ENCODE results near the gene SUPT4H1. TPM values are rescaled to one million over a fixed set of nuclear protein-coding genes. Genes with fewer than 3 reads are reported as not detected.

The SUPT4H1 gene
- total and polyA plus RNA-seq, 2 experiments from 2014 or later = 82.2 to 83.7 TPM

DNA sequence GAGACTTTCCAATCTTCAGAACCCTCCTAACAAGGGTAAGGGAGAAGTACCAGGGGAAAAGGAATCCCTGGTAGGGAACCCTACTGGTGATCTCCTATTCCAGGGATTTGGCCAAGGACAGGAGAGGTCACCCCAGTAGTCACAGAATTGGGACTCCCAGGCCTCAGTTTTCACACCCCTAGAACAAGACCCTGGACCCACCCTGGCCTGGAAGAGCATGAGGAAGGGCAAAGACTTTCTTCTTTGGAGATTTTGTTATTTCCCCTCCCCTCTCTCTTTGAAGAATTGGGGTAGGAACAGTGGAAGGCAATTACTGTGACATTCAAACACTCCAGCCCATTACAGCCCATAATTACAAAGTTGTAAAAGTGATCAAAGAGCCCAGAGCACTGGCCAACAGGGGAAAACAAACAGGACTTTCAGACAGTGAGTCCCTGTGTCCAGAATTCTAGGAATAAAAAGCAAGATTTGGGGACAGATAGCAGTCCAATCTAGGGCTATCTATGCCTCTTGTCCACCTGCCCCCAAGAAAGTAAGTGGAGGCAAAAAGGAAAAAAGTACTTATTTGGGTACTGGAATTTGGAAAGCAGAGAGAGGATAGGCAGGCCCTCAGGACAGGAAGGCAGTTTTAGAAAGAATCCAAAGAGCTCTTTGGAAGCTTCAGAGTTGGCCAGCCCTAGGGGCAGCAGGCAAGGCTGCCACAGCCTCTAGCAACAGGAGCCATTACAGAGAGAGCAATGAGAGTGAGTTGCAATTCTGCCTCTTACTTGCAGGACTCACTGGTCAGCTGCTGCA is 13.4 kb upstream of the SUPT4H1 start (continued):
- TF ChIP-seq, protein P1, sequence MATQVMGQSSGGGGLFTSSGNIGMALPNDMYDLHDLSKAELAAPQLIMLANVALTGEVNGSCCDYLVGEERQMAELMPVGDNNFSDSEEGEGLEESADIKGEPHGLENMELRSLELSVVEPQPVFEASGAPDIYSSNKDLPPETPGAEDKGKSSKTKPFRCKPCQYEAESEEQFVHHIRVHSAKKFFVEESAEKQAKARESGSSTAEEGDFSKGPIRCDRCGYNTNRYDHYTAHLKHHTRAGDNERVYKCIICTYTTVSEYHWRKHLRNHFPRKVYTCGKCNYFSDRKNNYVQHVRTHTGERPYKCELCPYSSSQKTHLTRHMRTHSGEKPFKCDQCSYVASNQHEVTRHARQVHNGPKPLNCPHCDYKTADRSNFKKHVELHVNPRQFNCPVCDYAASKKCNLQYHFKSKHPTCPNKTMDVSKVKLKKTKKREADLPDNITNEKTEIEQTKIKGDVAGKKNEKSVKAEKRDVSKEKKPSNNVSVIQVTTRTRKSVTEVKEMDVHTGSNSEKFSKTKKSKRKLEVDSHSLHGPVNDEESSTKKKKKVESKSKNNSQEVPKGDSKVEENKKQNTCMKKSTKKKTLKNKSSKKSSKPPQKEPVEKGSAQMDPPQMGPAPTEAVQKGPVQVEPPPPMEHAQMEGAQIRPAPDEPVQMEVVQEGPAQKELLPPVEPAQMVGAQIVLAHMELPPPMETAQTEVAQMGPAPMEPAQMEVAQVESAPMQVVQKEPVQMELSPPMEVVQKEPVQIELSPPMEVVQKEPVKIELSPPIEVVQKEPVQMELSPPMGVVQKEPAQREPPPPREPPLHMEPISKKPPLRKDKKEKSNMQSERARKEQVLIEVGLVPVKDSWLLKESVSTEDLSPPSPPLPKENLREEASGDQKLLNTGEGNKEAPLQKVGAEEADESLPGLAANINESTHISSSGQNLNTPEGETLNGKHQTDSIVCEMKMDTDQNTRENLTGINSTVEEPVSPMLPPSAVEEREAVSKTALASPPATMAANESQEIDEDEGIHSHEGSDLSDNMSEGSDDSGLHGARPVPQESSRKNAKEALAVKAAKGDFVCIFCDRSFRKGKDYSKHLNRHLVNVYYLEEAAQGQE (IDR thresholded peaks at IDR 0.05; ENCODE audit: unreplicated experiment) = no peak
- TF ChIP-seq ZNF331 (CRISPR knock-in tag; IDR thresholded peaks at IDR 0.05; ENCODE audit: low read depth) (no peak), JUNB (IDR thresholded peaks at IDR 0.05; ENCODE audit: unreplicated experiment) (no peak), EZH2phosphoT487 (IDR thresholded peaks at IDR 0.05; ENCODE audit: unreplicated experiment) (no peak)
- TF ChIP-seq, protein P2, sequence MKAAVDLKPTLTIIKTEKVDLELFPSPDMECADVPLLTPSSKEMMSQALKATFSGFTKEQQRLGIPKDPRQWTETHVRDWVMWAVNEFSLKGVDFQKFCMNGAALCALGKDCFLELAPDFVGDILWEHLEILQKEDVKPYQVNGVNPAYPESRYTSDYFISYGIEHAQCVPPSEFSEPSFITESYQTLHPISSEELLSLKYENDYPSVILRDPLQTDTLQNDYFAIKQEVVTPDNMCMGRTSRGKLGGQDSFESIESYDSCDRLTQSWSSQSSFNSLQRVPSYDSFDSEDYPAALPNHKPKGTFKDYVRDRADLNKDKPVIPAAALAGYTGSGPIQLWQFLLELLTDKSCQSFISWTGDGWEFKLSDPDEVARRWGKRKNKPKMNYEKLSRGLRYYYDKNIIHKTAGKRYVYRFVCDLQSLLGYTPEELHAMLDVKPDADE (IDR thresholded peaks at IDR 0.05) = no peak

DNA sequence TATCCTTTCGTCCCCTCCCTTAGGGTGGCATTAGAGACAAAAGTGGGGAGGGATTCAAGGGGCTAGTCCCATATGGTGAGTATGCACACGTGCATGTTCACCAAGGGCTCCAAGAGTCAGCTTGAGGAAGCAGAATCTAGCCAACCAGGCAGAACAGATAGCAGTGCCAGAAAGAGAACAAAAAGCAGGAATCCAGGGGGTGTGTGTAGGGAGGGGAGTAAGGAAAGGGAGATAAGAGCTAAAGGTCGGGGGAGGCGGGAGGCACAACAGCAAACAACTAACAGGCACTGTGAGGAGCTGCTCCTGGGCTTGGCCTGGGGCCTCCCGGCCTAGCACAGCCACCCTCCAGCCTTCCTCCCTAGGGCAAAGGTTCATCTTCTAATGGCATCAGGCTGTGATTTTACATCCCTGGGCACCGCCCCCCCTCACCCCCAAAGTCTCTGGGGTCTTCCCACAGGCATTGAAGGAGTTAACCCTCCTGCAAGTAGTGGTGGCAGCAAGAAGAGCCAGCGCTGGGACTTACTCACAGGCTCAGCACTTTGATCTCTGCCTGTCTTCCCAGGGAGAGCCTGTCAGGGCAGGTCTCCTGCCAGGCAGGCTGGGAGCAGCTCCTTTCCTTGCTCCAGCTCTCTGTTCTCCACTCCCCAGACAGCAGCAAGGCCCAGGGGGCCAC is 12.4 kb upstream of the SUPT4H1 start:
- H3K27ac ChIP-seq (ENCODE audit: low read depth) = no peak overlapping the region
- H3K4me1 ChIP-seq (ENCODE audit: insufficient read depth) = no peaks in the 10 kb centered on the region
- Mint-ChIP-seq H3K4me3 (no peak overlapping the region), H3K4me1 (peaks cover 9% of the 10 kb centered on the region), H3K27ac (no peak overlapping the region; the same call in 1 of the 2 replicates), H3K27me3 (ENCODE audit: insufficient read depth, low read depth, poor library complexity) (peaks cover 8% of the 10 kb centered on the region), H3K36me3 (ENCODE audit: low read depth) (no peaks in the 10 kb centered on the region), H3K9me3 (no peaks in the 10 kb centered on the region; the same call in 2 of the 3 replicates)
- no peaks in the 10 kb centered on the region for H3F3A ChIP-seq (replicated peaks; ENCODE audit: low read depth)
- no peaks in the 10 kb centered on the region for H4K20me1 ChIP-seq (replicated peaks; ENCODE audit: insufficient read depth)
- H2AFZ ChIP-seq = no peak overlapping the region
- no peak overlapping the region for H3K4me2 ChIP-seq
- no peak for DNase-seq (ENCODE audit: low spot score)
- H3K79me2 ChIP-seq (replicated peaks; ENCODE audit: insufficient read depth) = no peaks in the 10 kb centered on the region
- no peaks in the 10 kb centered on the region for H3K27me3 ChIP-seq (ENCODE audit: insufficient read depth)
- no peaks in the 10 kb centered on the region for H3K9me2 ChIP-seq (ENCODE audit: insufficient read depth)
- peak; percentile 79 for ATAC-seq
- no peaks in the 10 kb centered on the region for H3K36me3 ChIP-seq (ENCODE audit: insufficient read depth)
- H3K4me3 ChIP-seq = no peak overlapping the region
- TF ChIP-seq CREB1 (CRISPR knock-in tag; IDR thresholded peaks at IDR 0.05; ENCODE audit: low read depth) (no peak), CTCF (conservative IDR thresholded peaks at IDR 0.05; ENCODE audit: low read depth in 2 of 2) (no peak), NANOG (IDR thresholded peaks at IDR 0.05; ENCODE audit: borderline replicate concordance) (no peak)
- TF ChIP-seq, protein P1 (IDR thresholded peaks at IDR 0.05; ENCODE audit: unreplicated experiment) = no peak
